ENCODE results near the gene IQUB. TPM values are rescaled to one million over a fixed set of nuclear protein-coding genes. Genes with fewer than 3 reads are reported as not detected.

Gene IQUB
- total RNA-seq, 1 donor from 2014 or later = 3.2 TPM

- DNase-seq (no peak), ATAC-seq (no peak)
- TF ChIP-seq, protein P1, sequence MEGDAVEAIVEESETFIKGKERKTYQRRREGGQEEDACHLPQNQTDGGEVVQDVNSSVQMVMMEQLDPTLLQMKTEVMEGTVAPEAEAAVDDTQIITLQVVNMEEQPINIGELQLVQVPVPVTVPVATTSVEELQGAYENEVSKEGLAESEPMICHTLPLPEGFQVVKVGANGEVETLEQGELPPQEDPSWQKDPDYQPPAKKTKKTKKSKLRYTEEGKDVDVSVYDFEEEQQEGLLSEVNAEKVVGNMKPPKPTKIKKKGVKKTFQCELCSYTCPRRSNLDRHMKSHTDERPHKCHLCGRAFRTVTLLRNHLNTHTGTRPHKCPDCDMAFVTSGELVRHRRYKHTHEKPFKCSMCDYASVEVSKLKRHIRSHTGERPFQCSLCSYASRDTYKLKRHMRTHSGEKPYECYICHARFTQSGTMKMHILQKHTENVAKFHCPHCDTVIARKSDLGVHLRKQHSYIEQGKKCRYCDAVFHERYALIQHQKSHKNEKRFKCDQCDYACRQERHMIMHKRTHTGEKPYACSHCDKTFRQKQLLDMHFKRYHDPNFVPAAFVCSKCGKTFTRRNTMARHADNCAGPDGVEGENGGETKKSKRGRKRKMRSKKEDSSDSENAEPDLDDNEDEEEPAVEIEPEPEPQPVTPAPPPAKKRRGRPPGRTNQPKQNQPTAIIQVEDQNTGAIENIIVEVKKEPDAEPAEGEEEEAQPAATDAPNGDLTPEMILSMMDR (IDR thresholded peaks at IDR 0.05) = no peak
- intact Hi-C loops (cut with DNase I) = no loop called here
- no peaks in the 10 kb centered on the region for H3K9me3 ChIP-seq
- no peaks in the 10 kb centered on the region for H3K4me1 ChIP-seq
- no peaks in the 10 kb centered on the region for H3K27me3 ChIP-seq (ENCODE audit: low read depth)
- no peak overlapping the region for H3K4me3 ChIP-seq
- H3K36me3 ChIP-seq = no peaks in the 10 kb centered on the region
- no peak overlapping the region for H3K27ac ChIP-seq
Observed at GRCh38 chr7:123573896-123574467, 39.6 kb upstream of the IQUB start.

GRCh38 chr7:123573341-123573740, 38.9 kb upstream of the IQUB start:
- H3K4me1 ChIP-seq = no peaks in the 10 kb centered on the region
- H3K27ac ChIP-seq = no peak overlapping the region
- intact Hi-C loops (cut with DNase I) = no loop called here
- H3K9me3 ChIP-seq = no peaks in the 10 kb centered on the region
- H3K4me3 ChIP-seq = no peak overlapping the region
- no peaks in the 10 kb centered on the region for H3K36me3 ChIP-seq
- ATAC-seq (no peak), DNase-seq (no peak)
- no peaks in the 10 kb centered on the region for H3K27me3 ChIP-seq (ENCODE audit: low read depth)
- TF ChIP-seq, protein P1 (IDR thresholded peaks at IDR 0.05) = no peak

DNA sequence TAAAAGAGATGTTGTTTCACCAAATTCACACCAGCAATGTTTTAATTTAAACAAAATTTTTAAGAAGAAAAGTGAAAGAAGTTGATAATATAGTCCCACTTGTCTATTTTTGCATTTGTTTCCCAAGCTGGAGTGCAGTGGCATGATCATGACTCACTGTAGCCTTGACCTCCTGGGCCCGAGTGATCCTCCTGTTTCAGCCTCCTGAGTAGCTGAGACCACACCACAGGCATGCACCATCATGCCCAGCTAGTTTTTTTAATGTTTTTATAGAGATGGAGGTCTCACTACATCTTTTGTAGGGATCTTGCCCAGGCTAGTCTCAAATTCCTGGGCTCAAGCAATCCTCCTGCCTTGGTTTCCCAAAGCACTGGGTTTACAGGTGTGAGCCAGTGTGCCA, 37.3 kb upstream of the IQUB start:
- intact Hi-C loops (cut with DNase I) = no loop called here
- H3K27ac ChIP-seq = no peak overlapping the region
- no peaks in the 10 kb centered on the region for H3K4me1 ChIP-seq
- ATAC-seq (no peak), DNase-seq (no peak)
- H3K36me3 ChIP-seq = no peaks in the 10 kb centered on the region
- H3K27me3 ChIP-seq (ENCODE audit: low read depth) = no peaks in the 10 kb centered on the region
- TF ChIP-seq, protein P1 (IDR thresholded peaks at IDR 0.05) = no peak
- H3K4me3 ChIP-seq = no peak overlapping the region
- H3K9me3 ChIP-seq = no peaks in the 10 kb centered on the region

DNA sequence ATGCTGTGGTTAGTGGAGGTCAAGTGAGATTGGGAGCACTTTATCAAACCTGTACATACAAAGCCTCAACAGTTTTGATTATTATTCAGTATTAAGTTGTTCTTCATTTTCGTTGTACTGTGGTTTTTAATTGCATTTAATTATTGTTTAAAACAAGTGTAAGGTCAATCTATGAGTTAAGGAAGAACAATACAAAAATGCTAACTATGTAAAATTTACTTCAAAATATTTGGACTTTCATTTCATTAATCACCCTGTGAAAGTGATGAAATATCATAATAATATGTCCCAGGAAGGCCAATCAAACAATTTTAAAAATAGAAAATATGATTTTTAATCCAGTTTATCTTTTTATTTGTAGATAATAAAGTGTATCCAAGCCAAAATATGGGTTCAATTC, 36.8 kb upstream of the IQUB start:
- TF ChIP-seq, protein P1 (IDR thresholded peaks at IDR 0.05) = no peak
- H3K4me3 ChIP-seq = no peak overlapping the region
- intact Hi-C loops (cut with DNase I) = no loop called here
- H3K27me3 ChIP-seq (ENCODE audit: low read depth) = no peaks in the 10 kb centered on the region
- no peaks in the 10 kb centered on the region for H3K36me3 ChIP-seq
- no peak for DNase-seq
- H3K27ac ChIP-seq = no peak overlapping the region
- ATAC-seq = no peak
- H3K9me3 ChIP-seq = no peaks in the 10 kb centered on the region
- H3K4me1 ChIP-seq = no peaks in the 10 kb centered on the region

- ATAC-seq (no peak), DNase-seq (no peak)
- H3K27ac ChIP-seq = no peak overlapping the region
- no peaks in the 10 kb centered on the region for H3K27me3 ChIP-seq (ENCODE audit: low read depth)
- no peaks in the 10 kb centered on the region for H3K9me3 ChIP-seq
- H3K4me1 ChIP-seq = no peaks in the 10 kb centered on the region
- no peaks in the 10 kb centered on the region for H3K36me3 ChIP-seq
- intact Hi-C loops (cut with DNase I) = no loop called here
- no peak overlapping the region for H3K4me3 ChIP-seq
- TF ChIP-seq, protein P1 (IDR thresholded peaks at IDR 0.05) = no peak
Observed at GRCh38 chr7:123570390-123571182, 36.2 kb upstream of the IQUB start.
